ENCODE results near the gene TYMP. TPM values are rescaled to one million over a fixed set of nuclear protein-coding genes. Genes with fewer than 3 reads are reported as not detected.
A peak's percentile ranks its signal among the peaks of the same experiment; 100 is the strongest.

The TYMP gene
- total RNA-seq, 1 donor from 2014 or later, result 10.8 TPM

- no peak for DNase-seq (ENCODE audit: extremely low spot score, unreplicated experiment)
- Mint-ChIP-seq H3K9me3 (ENCODE audit: unreplicated experiment) (no peaks in the 10 kb centered on the region), H3K4me1 (ENCODE audit: unreplicated experiment) (peaks cover 10% of the 10 kb centered on the region), H3K27me3 (ENCODE audit: unreplicated experiment) (no peaks in the 10 kb centered on the region), H3K4me3 (ENCODE audit: unreplicated experiment) (no peak overlapping the region), H3K36me3 (ENCODE audit: unreplicated experiment) (peaks cover 3% of the 10 kb centered on the region), H3K27ac (ENCODE audit: unreplicated experiment) (no peak overlapping the region)
- no peak for TF ChIP-seq CTCF (IDR thresholded peaks at IDR 0.05)
These were observed 47.2 kb upstream of the TYMP start for GRCh38 chr22:50576806-50577696.

- Mint-ChIP-seq H3K27ac (ENCODE audit: unreplicated experiment) (no peak overlapping the region), H3K4me3 (ENCODE audit: unreplicated experiment) (no peak overlapping the region), H3K9me3 (ENCODE audit: unreplicated experiment) (no peaks in the 10 kb centered on the region), H3K27me3 (ENCODE audit: unreplicated experiment) (no peaks in the 10 kb centered on the region), H3K36me3 (ENCODE audit: unreplicated experiment) (peaks cover 6% of the 10 kb centered on the region), H3K4me1 (ENCODE audit: unreplicated experiment) (peaks cover 8% of the 10 kb centered on the region)
- no peak for DNase-seq (ENCODE audit: extremely low spot score, unreplicated experiment)
- TF ChIP-seq CTCF (IDR thresholded peaks at IDR 0.05), result peak; percentile 15
These were observed 46.3 kb upstream of the TYMP start for GRCh38 chr22:50576070-50576469.

- no peaks in the 10 kb centered on the region for H3K27me3 Mint-ChIP-seq (ENCODE audit: unreplicated experiment)
- H3K9me3 Mint-ChIP-seq (ENCODE audit: unreplicated experiment), result no peaks in the 10 kb centered on the region
- DNase-seq (ENCODE audit: extremely low spot score, unreplicated experiment), result no peak
- no peak overlapping the region for H3K27ac Mint-ChIP-seq (ENCODE audit: unreplicated experiment)
- TF ChIP-seq CTCF (IDR thresholded peaks at IDR 0.05), result no peak
- peaks cover 6% of the 10 kb centered on the region for H3K36me3 Mint-ChIP-seq (ENCODE audit: unreplicated experiment)
- peaks cover 6% of the 10 kb centered on the region for H3K4me1 Mint-ChIP-seq (ENCODE audit: unreplicated experiment)
- H3K4me3 Mint-ChIP-seq (ENCODE audit: unreplicated experiment), result no peak overlapping the region
These were observed 45.7 kb upstream of the TYMP start for GRCh38 chr22:50575426-50575941.

GRCh38 chr22:50574383-50574755 is 44.6 kb upstream of the TYMP start:
- Mint-ChIP-seq H3K9me3 (ENCODE audit: unreplicated experiment) (no peaks in the 10 kb centered on the region), H3K27ac (ENCODE audit: unreplicated experiment) (no peak overlapping the region), H3K27me3 (ENCODE audit: unreplicated experiment) (no peaks in the 10 kb centered on the region), H3K4me1 (ENCODE audit: unreplicated experiment) (no peaks in the 10 kb centered on the region), H3K36me3 (ENCODE audit: unreplicated experiment) (peaks cover 7% of the 10 kb centered on the region), H3K4me3 (ENCODE audit: unreplicated experiment) (no peak overlapping the region)
- no peak for TF ChIP-seq CTCF (IDR thresholded peaks at IDR 0.05)
- DNase-seq (ENCODE audit: extremely low spot score, unreplicated experiment), result no peak

Data from osteocyte (in vitro differentiated cells).